ENCODE data around the gene LRRC25.
"Not testable (repeated sequence)": the region's sequence is repeated elsewhere in the genome, so short reads cannot be mapped to it uniquely, and the experiment has no call there.

Gene LRRC25

DNA sequence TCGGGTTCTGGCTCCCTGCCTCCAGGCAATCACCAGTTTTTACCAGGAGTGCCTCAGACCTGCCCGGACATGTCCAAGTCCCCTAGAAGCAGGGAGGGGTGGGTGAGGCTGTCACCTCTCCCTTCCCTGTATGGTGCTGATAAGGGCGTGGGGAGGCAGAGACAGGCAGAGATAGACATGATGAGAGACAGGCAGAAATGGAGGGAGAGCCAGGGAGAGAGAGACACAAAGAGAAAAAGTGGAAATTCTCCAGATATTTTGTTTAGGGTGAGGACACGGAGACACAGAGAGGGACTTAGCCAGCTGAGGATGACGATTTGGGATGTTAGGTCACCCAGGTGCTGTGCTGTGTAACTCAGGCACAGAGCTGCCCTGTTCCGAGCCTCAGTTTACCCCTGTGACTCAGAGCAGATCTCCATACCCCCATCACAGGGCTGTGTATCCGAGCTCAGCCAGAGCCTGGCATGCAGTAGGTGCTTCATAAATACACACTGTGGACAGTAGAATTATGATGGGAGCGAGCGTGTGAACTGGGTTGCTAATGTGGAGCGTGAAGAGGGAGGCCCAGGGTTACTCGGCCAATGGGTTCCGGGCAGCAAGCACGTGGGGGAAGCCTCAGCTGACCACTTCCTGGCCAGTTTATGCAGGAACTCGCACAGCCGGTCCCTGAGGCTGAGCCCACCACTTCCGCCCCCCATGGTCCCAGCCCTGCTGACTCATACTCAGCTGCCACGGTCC, 23.4 kb downstream of the LRRC25 start:
- DNase-seq, result no peak

- DNase-seq, result no peak
Measured at GRCh38 chr19:18373407-18373891, 24.0 kb downstream of the LRRC25 start.

DNA sequence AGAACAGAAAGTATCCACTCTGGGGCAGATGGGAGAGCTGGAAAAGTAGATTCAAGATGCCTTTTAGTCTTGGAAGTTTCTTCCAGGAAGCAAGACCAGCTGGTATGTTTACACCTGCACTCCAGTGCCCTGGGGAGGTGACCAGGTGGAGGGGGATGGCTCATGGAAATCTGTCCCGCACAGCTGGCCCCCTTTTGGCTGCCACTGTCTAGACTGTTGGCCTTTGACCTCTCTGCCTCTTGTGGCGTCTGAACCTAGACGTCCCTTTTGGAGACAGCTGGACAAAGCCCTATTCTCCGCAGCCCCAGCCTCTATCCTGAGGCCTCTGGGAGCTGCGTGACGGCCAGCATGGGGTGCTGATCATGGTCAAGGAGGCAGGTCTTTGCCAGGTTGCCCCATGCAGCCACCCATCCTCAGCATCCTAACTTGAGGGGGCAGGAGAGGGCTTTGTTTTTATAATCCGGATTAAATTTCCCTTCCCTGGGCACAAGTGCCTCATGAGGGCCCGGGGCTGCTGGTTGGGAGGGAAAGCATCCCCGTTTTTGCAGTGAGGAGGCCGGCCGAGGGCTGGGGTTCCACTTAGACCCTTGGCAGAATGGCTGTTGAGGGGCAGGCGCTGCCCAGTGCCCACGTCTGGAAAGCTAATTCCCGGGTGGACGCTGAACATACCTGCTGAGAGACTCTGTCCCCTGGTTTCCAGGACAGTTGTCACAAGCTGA, 28.8 kb downstream of the LRRC25 start:
- no peak for DNase-seq

DNA sequence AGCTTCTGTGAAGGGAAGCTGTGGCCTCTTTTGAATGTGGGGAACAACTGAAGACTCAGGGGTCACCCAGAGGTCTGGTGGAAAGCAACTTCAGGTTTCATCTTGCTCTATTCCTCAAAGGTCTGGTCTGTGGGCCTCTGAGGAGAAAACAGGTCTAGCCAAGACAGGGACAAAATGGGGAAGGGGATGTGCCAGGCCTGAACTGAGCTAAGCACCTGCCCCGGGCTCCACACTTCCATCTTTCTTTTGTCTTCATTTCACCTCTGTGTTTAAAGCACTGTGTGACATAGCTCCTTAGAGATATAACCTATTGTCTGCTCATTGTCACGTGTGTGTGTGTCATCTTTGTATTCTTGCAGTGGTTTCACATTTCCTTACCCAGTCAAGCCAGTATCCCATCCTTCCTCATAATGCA, 31.4 kb downstream of the LRRC25 start:
- no peak for DNase-seq

- no peak for DNase-seq
Measured at GRCh38 chr19:18364826-18365528, 32.4 kb downstream of the LRRC25 start.

GRCh38 chr19:18364277-18364825, 33.1 kb downstream of the LRRC25 start:
- not testable (repeated sequence) for DNase-seq

DNA sequence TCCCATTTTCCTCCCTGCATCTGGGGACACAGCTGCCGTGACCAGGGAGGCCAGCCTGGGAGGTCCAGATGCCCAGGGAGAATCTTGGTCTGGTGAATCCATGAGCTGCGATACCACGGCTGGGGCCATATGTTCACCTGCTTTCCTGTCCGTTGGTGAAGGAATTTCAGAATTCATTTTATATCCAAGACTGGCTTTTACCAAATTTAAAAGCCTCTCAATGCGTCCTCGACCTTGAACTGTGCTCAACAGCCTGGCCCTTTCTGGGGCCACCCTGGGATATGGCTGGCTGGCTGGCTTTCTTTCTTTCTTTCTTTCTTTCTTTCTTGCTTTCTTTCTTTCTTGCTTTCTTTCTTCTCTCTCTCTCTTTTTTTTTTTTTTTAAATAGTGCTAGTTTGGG, 33.6 kb downstream of the LRRC25 start:
- no peak for DNase-seq

GRCh38 chr19:18362934-18363542, 34.4 kb downstream of the LRRC25 start:
- DNase-seq, result no peak

DNA sequence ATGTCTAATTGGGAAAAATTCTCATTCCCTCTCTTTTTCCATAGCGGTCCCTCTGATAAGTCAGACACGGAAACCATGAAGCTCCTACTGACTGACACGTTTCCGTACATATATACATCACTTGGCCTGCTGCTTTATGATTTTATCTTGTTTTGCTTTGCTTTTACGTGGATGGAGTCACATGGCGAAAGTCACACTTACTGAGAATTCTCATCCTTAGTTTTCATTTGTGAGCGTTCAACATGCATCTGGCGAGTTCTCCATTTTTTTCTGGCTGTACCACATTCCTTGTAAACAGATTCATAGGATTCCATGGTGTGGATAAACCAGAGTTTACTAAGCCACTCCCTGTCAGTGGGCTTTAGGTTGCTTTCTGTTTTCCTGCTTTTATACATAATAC, 35.8 kb downstream of the LRRC25 start:
- DNase-seq, result no peak

- DNase-seq, result no peak
Measured at GRCh38 chr19:18357041-18357440, 40.4 kb downstream of the LRRC25 start.

DNA sequence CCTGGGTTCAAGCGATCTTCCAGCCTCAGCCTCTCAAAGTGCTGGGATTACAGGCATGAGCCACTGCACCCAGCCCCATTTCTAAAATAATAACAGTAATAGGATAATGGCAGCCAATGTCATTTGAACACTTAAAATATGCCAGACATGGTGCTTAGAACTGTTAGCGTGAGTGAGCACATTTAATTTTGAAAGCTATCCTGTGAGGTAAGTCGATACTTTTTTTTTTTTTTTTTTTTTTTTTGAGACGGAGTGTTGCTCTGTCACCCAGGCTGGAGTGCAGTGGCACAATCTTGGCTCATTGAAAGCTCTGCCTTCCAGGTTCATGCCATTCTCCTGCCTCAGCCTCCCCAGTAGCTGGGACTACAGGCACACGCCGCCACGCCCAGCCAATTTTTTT, 42.7 kb downstream of the LRRC25 start:
- DNase-seq, result not testable (repeated sequence)

- no peak for DNase-seq
Measured at GRCh38 chr19:18353378-18354005, 43.9 kb downstream of the LRRC25 start.

GRCh38 chr19:18351544-18351943, 45.9 kb downstream of the LRRC25 start:
- no peak for DNase-seq

DNA sequence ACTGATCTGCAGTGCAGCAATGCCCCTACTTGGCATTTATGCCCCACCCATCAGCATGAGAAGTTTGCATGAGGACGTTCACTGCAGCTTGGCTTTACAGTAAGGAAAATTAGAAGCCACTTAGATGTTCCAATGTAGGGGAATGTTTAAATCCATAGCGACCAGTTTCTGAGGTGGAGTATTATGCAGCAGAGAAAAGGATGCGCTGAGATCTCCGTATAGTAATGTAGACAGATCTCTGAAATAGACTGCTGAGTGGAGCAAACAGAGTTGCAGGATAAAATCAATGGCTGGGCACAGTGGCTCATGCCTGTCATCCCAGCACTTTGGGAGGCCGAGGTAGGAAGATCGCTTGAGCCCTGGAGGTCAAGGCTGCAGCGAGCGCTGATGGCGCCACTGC, 46.9 kb downstream of the LRRC25 start:
- no peak for DNase-seq

GRCh38 chr19:18349524-18350128, 47.8 kb downstream of the LRRC25 start:
- DNase-seq, result no peak

DNA sequence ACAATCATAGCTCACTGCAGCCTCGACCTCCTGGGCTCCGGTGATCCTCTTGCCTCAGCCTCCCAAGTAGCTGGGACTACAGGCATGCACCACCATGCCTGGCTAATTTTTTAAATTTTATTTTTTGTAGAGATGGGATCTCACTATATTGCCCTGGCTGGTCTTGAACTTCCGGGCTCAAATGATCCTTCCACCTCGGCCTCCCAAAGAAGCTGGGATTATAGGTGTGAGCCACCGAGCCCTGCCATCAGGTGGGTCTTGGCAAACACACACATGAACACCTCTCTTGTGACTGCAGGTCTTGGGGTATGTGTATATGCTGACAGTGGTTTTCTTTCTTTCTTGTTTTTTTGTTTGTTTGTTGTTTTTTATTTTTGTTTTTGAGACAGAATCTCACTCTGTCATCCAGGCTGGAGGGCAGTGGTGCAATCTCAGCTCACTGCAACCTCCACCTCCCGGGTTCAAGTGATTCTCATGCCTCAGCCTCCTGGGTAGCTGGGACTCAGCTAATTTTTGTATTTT, 48.5 kb downstream of the LRRC25 start:
- not testable (repeated sequence) for DNase-seq

DNA sequence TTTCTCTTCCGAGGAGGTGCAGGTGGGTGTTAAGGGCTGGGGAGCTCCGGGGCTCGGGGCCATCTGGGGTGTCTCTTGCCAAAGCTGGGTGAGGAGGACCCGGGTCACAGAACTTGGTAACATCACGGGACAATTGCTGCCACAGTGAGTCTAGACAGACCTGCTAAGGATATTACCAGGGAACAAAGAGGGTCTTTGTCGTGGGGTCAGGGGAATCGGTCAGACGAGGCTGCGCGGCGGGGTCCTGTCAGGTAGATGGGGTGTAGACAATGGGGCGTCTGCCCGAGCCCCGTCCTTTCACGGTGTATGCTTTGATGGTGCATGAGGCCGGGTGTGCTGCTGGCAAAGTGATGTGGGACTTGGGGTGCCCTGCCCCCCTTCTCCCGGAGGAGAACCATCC, 49.3 kb downstream of the LRRC25 start:
- DNase-seq, result no peak

DNA sequence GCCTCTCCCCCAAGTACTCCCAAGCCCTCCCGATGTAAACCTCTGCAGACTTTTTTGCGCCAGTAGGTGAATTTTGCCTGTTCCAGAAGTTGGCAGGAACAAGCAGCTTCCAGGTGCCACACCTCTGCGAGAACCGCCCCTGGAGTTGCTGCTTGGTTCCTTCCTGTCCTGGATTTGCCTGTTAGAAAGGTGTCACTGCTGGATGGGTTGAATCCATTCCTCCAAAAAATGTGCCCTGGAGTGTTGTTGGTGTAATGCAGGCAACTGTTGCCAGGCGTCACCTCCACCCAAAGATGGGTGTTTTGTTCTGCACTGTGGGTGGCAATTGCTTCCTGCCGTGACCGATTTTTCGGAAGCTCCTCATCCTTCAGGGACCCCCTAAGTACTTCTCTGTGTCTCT, 51.3 kb downstream of the LRRC25 start:
- DNase-seq, result no peak

DNA sequence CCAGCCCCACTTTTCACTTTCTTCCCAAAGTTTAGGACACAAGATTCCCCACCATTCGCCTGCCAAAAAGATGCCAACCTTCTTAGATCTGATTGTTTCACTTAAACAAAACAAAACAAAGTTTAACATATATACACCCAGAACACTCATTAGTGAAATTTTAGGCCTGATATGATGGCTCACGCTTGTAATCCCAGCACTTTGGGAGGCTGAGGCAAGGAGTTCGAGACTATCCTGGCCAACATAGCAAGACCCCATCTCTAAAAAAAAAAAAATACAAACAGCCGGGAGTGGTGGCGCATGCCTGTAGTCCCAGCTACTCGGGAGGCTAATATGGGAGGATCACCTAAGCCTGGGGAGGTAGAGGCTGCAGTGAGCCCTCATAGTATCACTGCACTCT, 52.1 kb downstream of the LRRC25 start:
- no peak for DNase-seq

- no peak for DNase-seq
Measured at GRCh38 chr19:18344582-18344950, 52.9 kb downstream of the LRRC25 start.

- no peak for DNase-seq
Measured at GRCh38 chr19:18342090-18342632, 55.3 kb downstream of the LRRC25 start.

Measured in central memory CD4-positive, alpha-beta T cell (primary cell).